HG03066 (cell line): ENCODE measurements around the gene DUSP22.

Experiments
- ATAC-seq: cut with Tn5 transposase; IDR thresholded peaks from one replicate; pipeline ENCODE4 v1.9.1; 2021; ENCODE audit warnings: low read depth; ENCODE audit not compliant: unreplicated experiment

DUSP22 gene

DNA sequence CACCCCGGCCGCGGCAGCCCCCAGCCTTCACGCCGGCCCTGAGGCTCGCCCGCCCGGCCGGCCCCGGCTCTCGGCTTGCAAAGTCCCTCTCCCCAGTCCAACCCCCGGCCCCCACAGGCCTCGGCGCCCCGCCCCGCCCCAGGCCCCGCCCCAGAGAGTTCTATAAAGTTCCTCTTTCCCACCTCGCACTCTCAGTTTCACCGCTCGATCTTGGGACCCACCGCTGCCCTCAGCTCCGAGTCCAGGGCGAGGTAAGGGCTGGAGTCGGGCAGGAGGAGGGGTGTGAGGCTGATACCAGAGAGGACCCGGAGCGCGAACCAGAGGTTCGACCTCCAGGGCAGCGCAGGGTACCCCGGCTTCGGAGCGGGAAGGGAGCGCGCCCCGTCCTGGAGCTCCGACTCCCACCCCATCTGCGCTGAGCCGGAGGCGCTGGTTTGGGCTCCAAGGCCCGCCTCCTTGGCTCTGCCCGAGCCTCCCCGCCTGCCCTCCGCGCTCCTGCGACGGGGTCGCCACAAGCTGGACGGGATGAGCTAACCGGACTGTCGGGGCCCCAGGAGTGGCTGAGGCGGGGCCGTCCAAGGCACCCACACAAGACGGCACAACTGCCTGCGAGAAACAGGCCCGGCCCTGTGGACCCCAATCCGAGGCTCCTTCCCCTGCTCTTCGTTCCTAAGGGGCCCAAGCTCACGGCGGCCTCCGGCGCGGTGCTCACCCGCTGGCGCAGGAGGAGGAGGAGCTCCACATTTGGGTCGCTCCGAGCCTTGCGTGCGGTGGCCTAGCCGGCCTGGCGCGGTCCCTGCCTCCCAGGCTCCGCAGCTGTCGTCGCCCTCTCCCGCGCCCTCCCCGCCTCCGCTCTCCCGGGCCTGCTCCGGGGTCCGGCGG lies 99.5 kb downstream of the DUSP22 start, which contains the start of gene IRF4:
Gene IRF4 (plus strand): TSS at position 194 of the 882 bp plus-strand sequence. CDS start 1,401 bp downstream, outside the sequence.
- ATAC-seq: no peak

DNA sequence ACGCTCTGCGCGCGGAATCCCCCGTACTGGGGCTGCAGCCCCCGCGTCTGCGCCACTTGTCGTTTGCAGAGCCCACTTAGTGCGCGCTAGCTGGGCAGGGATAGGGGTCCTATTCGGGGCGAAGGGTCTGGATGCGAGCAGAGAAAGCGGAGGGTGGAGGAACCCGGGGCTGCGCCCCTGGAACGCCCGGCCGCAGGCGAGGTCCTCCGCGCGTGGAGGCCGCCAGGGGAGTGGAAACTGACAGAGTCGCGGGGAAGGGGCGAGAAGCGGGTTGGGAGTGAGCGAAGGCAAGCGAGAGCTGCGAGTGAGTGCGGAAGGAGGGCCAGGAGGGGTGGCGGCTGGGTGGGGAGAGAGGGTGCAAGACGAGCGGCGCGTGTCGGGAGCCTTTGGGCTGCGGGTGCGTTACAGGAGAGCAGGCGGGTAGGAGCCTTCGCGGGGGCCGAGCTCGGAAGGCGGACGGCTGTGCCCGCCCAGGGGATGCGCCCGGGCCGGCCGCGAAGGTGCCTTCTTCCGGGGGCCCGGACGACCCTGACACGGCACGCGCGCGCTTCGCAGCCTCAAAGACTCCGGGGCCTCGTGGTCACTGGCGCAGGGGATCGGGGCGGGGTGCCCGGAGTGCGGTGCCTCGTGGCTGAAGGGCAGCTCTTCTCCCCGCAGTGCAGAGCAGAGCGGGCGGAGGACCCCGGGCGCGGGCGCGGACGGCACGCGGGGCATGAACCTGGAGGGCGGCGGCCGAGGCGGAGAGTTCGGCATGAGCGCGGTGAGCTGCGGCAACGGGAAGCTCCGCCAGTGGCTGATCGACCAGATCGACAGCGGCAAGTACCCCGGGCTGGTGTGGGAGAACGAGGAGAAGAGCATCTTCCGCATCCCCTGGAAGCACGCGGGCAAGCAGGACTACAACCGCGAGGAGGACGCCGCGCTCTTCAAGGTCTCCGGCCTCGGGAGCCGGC lies 100.4 kb downstream of the DUSP22 start:
- no peak for ATAC-seq

DNA sequence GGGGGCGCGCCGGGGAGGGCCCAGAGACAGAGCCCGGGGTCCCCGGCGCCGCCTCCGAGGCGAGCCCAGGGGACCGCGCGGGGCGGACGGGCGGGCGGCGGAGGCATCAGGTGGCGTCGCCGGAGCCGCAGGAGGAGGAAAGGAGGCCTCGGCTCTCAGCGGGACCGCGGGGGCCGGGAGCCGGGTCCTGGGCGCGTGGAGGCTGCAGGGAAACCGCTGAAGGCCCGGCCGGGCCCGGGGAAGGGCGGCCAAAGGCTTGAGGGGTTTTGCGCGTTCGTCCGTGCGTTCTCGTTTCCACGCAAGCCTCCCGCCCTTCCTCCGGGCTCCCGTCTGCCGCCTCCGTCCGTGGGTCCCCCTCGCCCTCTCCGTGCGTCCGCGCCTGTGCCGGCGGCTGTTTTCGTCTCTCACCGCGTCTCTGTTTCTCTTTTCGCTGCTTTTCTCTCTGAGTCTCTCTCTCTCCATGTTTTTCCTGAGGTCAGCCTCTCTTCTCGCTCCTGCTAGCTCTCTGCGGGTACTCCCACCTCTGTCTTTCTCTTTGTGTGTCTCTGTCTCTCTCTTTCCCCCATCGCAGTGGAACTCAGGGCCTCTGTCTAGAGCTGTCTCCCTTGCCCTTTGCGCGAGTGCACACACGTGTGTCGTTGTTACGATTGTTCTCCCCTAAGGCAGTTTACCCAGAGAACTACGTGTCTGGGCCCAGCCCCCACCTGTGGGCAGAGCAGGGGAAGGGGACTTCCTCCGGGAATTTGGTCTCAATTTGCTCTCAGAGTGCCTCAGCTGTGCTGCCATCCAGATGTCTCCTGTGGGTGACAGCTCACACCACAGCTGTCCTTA lies 101.3 kb downstream of the DUSP22 start:
- no peak for ATAC-seq

DNA sequence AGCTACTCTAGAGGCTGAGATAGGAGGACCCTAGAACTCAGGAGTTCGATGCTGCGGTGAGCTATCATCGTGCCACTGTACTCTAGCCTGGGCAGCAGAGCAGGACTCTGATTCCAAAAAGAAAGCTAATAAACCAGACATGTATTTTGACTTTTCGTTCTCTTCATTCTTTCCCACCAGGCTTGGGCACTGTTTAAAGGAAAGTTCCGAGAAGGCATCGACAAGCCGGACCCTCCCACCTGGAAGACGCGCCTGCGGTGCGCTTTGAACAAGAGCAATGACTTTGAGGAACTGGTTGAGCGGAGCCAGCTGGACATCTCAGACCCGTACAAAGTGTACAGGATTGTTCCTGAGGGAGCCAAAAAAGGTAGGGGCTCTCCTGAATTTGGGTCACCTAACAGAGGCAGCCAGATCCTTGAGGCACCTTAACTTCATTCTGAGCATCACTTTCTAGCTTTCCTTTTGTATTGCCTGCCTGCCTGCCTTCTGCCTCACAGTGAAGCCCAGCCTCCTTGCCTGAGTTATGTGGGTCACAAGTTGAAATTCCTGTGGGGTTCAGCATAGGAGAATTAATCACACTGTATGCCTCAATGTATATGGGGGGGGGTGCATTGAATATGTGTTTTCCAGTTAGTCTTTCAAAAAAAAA lies 102.5 kb downstream of the DUSP22 start:
- no peak for ATAC-seq

DNA sequence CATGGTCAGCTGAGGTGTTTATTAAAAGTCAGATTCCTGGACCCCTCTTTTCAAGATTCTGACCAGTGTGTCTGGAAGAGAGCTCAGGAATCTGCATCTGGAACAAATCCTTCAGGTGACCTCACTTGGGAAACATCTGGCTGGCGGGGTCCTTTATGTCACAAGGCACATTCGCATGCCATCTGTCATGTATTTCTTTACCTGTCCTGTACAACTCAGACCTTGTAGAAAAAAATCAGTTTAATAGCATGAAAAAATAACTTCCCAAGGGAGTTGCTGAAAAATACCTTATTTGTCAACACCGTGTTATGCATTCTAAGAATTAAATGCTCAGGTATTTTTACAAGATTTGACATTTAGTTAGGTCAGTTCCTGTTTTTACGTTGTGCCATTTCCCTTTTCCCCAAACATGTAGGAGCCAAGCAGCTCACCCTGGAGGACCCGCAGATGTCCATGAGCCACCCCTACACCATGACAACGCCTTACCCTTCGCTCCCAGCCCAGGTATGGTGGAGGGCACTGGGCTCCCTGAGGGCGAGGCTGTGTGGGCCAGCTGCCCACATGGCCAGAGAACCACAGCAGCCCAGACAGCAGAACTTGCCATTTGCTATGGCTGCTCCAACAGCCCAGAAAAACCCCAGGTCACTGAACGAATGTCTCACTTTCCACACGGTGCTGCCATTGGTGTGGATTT lies 103.3 kb downstream of the DUSP22 start:
- ATAC-seq: no peak

DNA sequence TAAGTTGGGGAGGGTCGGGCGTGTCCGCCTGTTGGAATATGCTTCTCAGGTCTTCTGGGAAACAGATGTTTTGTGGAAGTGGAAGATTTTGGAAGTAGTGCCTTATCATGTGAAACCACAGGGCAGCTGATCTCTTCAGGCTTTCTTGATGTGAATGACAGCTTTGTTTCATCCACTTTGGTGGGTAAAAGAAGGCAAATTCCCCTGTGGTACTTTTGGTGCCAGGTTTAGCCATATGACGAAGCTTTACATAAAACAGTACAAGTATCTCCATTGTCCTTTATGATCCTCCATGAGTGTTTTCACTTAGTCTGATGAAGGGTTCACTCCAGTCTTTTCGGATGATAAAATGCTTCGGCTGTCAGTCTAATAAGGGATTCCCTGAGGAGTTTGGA lies 103.8 kb downstream of the DUSP22 start:
- ATAC-seq: no peak

DNA sequence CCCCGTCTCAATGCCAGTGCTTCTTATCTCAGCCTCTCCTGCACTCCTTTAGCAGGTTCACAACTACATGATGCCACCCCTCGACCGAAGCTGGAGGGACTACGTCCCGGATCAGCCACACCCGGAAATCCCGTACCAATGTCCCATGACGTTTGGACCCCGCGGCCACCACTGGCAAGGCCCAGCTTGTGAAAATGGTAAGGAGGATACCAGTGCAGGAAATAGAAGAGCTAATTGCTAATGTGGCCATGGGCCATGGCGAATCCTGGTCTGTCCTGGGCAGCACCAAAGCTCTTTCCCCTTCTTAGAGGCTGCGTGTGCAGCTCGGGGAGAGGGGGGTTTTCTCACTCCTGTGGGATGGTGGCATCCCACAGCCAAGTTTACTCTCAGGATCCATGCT lies 104.8 kb downstream of the DUSP22 start:
- ATAC-seq: no peak

DNA sequence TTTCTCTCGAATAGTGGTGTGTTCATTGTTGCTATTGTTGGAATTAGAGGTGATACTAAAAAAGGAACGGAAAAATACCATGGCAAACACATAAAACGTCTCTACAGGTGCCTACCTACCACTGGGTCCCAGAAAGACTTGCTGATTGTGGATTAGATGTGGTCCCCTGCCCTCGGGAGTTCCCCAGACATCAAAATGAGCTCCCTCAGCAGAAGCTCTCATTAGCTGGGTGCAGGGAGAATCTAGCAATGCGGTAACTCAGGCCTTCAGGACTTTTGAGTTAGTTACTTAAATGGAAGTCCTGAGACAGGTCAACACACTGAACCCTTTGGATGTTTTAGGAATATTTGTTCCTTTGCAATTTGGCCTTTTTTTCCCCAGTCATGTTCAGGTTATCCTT lies 105.3 kb downstream of the DUSP22 start:
- ATAC-seq: no peak

DNA sequence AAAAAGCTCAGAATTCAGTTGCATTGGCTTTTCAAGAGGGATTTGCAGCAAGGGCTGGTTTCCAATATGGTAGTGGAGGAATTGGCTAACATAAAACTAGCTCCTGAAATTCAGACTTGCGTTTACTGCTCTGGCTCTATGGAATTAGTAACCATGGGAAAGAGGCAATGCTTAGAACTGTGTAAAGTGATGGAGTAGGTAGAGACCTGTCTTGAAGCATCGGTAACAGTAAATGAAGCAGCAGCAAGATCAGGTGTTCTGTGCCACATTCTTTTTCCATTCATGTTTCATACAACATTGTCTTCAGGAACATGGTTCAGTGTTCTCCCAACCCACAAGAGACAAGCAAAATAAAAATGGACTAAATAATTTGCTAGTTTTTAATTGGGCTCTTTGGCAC lies 105.8 kb downstream of the DUSP22 start:
- ATAC-seq: no peak

DNA sequence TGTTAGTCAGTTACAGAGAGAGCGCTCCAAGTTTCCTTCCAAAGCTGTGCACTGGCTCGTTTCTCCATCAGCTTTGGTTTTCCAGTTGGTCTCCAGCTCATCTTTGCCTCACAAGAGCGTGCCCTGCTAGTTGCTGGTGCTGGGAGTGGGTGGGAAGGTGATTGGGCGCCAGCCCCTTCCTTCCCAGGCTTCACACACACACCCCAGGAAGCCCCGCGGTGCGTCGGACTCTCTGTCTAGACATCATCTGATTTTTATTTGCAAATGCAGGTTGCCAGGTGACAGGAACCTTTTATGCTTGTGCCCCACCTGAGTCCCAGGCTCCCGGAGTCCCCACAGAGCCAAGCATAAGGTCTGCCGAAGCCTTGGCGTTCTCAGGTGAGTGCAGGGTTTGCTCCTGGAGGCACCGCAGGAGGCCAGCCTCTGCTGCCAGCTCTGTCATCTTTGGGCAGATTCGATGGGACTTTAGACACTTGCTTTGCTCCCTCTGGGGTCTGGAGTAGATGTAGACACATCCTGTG lies 106.3 kb downstream of the DUSP22 start:
- ATAC-seq: no peak

DNA sequence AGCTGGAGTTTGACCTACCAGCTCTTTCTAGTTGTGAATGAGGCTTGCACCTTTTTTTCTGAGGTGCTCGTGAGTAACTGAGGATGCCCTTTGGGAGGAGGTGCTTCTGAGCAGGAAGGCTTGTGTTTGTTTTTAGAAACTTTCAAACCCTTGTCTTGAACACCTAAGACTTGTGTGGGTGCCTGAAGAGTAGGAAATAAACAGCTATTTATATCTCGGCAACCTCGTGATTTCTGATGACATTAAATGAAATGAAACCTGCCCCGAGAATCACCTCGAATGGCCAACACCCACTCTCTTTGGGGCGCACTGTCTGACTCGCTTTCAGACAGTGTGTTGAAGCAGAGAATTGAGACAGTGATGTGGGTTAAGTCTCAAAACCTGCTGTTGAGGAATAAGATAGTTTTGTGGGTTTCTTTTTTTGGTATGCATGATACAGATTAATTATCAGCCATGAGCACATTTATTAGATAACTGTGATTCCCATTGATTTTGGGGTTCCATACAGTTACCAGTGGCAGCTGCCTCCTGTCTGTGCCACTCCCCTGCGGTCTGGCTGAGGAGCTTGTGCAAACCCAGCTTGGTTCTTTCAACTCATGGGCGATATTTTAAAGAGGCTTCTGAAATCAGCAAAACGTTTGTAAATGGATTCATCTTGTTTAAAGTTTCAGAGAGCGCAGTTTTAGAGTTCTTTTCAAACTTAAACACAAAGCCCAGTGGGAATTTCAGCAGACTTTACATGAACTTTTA lies 107.7 kb downstream of the DUSP22 start:
- ATAC-seq: peak; percentile 46

DNA sequence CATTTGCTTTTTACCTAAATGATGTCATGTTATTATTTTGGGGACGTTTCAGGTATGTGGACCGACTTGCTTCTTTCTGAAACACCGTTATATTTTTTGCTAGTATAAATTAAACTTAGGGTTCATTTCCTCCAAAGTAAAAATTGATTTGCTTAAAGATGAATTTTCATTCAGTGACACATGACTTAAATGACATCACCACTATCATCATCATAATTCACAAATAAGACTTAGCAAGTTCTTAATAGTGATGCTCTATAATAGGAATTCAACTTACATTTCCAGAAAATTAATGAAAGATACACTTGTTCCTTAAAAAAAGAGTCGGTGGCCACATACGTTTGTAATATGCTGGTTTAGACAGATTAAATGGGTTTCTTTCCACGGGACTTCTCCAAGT lies 108.5 kb downstream of the DUSP22 start:
- ATAC-seq: no peak
